GM12873 (cell line): ENCODE results near the gene ZNF555.

Experiments used
- CTCF ChIP-seq: IDR thresholded peaks from 2 replicates; pipeline ENCODE4 v1.5.1; 2012; ENCODE audit warnings: low read depth, mild to moderate bottlenecking, moderate library complexity, low read length, control low read depth; ENCODE audit not compliant: insufficient read depth; ENCODE audit errors: missing control alignments

ZNF555 gene

GRCh38 chr19:2798158-2798685 lies 43.1 kb upstream of the ZNF555 start:
- TF ChIP-seq CTCF, result no peak

- TF ChIP-seq CTCF, result no peak
Measured at GRCh38 chr19:2798733-2799132, 42.5 kb upstream of the ZNF555 start.

GRCh38 chr19:2799273-2800020 lies 41.8 kb upstream of the ZNF555 start:
- no peak for TF ChIP-seq CTCF

GRCh38 chr19:2800506-2800905 lies 40.8 kb upstream of the ZNF555 start:
- TF ChIP-seq CTCF, result no peak

GRCh38 chr19:2802826-2803225 lies 38.4 kb upstream of the ZNF555 start:
- no peak for TF ChIP-seq CTCF

GRCh38 chr19:2803486-2804155 lies 37.7 kb upstream of the ZNF555 start:
- no peak for TF ChIP-seq CTCF

- TF ChIP-seq CTCF, result no peak
Measured at GRCh38 chr19:2804156-2805004, 36.9 kb upstream of the ZNF555 start.
